GM13976 (cell line): Measurements from ENCODE around the gene MRPL24.
"Not testable (repeated sequence)": the region's sequence is repeated elsewhere in the genome, so short reads cannot be mapped to it uniquely, and the experiment has no call there.

Experiments used
- DNase-seq: peaks from one replicate; pipeline ENCODE4 v3.0.0; 2012; ENCODE audit warnings: low spot score
- in situ Hi-C: fragments of 300-500 bp; cut with MboI; formaldehyde crosslinking; loops from one replicate; pipeline ENCODE4 v1.12.0; 2022; ENCODE audit warnings: low sequenced_read_pairs, mixed read lengths, inconsistent platforms; ENCODE audit not compliant: unreplicated experiment
- TF ChIP-seq, protein P1 (sequence below): IDR thresholded peaks from 2 replicates; pipeline ENCODE4 v1.5.1; 2012; ENCODE audit warnings: borderline replicate concordance, mild to moderate bottlenecking; ENCODE audit not compliant: insufficient read depth; ENCODE audit errors: extremely low read depth, missing control alignments, control extremely low read depth

The MRPL24 gene

DNA sequence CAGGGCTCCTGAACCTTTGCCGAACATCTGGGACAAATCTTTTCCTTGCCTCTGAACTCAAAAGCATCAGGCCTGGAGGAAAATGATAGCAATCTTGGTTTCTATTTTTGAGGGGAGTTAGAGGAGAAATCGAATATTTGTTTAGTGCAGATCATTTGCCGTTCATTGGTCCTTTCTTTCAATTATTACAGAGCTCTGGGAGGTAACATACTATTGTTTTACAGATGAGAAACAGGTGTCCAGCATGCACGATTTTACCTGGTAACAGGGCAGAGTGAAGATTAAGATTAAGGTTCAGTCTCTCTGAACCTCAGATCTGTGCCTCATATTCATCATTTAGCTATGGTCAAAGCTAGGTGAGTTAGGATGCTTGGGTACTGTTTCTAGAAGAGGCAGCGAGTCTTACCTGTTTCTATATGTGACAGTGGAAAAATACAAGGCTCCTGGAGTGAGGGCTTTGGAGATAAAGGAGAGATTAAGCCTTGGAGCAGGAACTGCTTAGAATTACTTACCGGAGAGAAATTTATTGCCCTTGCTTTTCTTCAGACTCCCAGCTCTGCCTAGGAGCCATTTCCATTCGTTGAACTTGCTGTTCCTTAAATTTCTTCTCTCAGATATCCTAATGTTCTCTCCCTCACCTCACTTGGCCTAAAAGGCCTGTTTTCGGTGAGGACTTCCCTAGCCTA lies 27.9 kb upstream of the MRPL24 start:
- TF ChIP-seq, protein P1, sequence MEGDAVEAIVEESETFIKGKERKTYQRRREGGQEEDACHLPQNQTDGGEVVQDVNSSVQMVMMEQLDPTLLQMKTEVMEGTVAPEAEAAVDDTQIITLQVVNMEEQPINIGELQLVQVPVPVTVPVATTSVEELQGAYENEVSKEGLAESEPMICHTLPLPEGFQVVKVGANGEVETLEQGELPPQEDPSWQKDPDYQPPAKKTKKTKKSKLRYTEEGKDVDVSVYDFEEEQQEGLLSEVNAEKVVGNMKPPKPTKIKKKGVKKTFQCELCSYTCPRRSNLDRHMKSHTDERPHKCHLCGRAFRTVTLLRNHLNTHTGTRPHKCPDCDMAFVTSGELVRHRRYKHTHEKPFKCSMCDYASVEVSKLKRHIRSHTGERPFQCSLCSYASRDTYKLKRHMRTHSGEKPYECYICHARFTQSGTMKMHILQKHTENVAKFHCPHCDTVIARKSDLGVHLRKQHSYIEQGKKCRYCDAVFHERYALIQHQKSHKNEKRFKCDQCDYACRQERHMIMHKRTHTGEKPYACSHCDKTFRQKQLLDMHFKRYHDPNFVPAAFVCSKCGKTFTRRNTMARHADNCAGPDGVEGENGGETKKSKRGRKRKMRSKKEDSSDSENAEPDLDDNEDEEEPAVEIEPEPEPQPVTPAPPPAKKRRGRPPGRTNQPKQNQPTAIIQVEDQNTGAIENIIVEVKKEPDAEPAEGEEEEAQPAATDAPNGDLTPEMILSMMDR: no peak
- in situ Hi-C loops: no loop called here
- DNase-seq: no peak

DNA sequence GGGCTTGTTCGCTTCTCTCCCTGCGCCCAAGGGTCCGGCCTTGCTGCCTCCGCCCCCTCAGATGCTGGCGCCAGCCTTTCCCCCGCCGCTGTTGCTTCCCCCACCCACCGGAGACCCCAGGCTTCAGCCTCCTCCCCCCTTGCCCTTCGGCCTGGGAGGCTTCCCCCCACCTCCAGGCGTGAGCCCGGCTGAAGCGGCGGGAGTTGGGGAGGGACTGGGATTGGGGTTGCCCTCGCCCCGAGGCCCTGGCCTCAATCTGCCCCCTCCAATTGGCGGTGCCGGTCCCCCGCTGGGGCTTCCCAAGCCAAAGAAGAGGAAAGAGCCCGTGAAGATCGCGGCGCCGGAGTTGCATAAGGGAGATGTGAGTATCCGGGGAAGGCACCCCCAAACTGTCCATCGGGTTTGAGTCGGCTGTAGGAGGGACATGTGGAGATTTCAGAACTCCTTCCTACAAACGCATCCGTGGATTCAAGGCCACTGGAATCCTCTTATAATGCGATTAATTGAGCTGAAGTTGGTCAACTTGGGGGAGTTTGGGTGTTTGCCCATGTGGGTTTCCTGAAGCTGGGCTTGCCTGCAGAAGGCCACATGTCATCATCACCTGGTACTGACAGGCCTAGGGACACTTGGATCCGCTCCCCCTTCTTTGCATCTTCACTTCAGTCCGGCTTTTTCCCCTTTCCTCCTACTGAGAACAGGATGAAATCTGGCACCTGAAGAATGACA lies 27.2 kb upstream of the MRPL24 start:
- in situ Hi-C loops: no loop called here
- DNase-seq: peak; percentile 43
- TF ChIP-seq, protein P1: no peak

DNA sequence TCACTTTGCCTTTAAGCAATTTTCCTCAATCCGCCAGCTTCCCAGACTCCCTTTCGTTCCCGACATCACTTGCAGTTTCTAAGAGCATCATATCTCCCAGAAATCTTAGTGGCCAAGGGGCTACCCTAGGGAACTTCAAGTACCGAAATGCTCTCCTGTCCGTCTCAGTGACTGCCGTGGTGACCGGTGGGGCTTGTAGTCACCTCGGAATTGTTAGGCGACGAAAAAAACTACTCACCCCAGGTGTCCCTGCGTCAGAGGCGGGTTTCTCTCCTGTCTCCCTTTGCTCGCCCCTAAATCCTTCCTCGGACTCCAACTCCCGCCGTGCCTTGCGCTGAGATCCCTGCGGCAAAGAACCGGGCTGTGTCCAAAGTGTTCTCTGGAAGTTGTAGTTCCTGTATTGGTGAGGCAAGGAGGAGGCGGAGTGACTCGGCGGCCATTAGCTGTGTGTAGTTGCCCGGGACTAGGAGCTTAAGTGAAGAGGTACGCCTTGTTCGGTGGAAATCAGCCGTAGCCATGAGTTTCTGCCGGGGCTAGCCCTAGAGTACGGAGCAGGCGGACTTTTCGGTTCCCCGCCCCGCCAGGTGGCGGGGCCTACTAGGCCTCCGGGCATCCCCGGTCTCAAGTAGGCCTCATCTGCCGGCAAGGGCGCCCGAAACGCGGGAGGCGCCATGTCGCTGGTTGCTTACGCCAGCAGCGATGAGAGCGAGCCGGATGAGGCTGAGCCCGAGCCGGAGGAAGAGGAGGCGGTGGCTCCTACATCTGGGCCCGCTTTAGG lies 26.4 kb upstream of the MRPL24 start, which contains the start of gene PRCC:
TSS of gene PRCC (plus strand) at position 435 of the 778 bp plus-strand sequence. CDS start at position 672, 237 bp downstream.
- DNase-seq: peak; percentile 91
- TF ChIP-seq, protein P1: no peak
- in situ Hi-C loops: no loop called here

DNA sequence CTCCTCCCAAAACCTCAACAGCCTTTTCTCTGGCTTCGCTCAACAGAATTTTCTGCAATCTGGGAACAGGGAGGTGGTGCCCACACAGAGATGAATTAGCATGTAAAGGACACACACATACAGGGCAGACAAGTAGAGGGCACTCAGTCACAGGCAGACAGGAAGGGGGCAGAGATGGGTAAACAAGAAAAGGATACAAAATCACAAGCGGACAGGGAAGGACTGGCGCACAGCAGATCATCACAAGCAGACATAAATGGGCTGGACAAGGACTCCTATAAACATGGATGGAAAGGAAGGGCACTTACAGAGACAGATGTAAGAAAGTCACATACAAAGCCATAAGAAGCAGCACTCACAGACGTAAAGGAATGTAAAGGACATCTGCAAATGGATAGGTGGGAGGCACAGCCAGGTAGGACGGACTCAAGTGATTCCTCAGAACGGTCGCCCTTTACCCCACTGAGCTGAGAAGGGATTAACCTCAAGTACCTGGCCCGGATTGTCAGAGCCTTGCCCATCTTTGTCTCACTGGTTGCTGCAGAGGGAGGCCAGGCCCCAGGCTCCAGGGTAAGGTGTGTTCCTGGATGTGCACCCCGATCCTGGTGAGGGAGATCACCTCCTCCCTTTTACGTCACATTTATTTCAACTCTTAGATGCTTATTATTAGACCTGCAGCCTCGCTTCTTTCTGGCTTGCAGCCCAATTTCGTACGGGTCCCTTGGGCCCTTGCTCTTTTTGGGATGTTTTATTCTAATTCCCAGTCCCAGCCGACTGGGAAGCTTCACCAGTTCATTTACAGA lies 25.6 kb upstream of the MRPL24 start:
- in situ Hi-C loops: no loop called here
- peak; percentile 46 for DNase-seq
- TF ChIP-seq, protein P1: no peak

DNA sequence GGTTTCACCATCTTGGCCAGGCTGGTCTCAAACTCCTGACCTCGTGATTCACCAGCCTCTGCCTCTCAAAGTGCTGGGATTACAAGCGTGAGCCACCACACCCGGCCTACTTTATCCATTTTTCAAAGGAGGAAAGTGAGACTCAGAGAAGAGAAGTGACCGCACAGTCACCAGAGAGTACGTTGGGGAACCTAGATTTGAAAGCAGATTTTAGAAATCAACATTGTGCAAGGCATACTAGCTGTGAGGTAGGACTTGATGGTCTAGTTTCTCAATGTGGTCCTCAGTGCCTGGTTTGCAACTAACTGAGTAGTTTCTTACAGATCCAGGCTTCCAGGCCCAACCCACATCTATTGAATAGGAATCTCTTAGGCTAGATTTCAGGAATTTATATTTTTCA lies 24.8 kb upstream of the MRPL24 start:
- TF ChIP-seq, protein P1: no peak
- DNase-seq: no peak
- in situ Hi-C loops: no loop called here

DNA sequence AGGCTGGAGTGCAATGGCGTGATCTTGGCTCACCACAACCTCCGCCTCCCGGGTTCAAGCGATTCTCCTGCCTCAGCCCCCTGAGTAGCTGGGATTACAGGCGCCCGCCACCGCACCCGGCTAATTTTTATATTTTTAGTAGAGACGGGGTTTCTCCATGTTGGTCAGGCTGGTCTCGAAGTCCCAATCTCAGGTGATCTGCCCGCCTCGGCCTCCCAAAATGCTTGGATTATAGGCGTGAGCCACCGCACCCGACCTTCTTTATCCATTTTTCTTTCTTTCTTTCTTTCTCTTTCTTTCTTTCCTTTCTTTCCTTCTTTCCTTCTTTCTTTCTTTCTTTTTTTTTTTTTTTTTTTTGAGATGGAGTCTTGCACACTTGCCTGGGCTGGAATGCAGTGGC lies 24.2 kb upstream of the MRPL24 start:
- in situ Hi-C loops, DNase-seq: not testable (repeated sequence)
